ENCODE measurements around the gene PCDHA12.
A peak's percentile ranks its signal among the peaks of the same experiment; 100 is the strongest.
"Not testable (repeated sequence)": the region's sequence is repeated elsewhere in the genome, so short reads cannot be mapped to it uniquely, and the experiment has no call there.

Gene PCDHA12, protein sequence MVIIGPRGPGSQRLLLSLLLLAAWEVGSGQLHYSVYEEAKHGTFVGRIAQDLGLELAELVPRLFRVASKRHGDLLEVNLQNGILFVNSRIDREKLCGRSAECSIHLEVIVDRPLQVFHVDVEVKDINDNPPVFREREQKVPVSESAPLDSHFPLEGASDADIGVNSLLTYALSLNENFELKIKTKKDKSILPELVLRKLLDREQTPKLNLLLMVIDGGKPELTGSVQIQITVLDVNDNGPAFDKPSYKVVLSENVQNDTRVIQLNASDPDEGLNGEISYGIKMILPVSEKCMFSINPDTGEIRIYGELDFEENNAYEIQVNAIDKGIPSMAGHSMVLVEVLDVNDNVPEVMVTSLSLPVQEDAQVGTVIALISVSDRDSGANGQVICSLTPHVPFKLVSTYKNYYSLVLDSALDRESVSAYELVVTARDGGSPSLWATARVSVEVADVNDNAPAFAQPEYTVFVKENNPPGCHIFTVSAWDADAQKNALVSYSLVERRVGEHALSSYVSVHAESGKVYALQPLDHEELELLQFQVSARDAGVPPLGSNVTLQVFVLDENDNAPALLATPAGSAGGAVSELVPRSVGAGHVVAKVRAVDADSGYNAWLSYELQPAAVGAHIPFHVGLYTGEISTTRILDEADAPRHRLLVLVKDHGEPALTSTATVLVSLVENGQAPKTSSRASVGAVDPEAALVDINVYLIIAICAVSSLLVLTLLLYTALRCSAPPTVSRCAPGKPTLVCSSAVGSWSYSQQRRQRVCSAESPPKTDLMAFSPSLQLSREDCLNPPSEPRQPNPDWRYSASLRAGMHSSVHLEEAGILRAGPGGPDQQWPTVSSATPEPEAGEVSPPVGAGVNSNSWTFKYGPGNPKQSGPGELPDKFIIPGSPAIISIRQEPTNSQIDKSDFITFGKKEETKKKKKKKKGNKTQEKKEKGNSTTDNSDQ

DNA sequence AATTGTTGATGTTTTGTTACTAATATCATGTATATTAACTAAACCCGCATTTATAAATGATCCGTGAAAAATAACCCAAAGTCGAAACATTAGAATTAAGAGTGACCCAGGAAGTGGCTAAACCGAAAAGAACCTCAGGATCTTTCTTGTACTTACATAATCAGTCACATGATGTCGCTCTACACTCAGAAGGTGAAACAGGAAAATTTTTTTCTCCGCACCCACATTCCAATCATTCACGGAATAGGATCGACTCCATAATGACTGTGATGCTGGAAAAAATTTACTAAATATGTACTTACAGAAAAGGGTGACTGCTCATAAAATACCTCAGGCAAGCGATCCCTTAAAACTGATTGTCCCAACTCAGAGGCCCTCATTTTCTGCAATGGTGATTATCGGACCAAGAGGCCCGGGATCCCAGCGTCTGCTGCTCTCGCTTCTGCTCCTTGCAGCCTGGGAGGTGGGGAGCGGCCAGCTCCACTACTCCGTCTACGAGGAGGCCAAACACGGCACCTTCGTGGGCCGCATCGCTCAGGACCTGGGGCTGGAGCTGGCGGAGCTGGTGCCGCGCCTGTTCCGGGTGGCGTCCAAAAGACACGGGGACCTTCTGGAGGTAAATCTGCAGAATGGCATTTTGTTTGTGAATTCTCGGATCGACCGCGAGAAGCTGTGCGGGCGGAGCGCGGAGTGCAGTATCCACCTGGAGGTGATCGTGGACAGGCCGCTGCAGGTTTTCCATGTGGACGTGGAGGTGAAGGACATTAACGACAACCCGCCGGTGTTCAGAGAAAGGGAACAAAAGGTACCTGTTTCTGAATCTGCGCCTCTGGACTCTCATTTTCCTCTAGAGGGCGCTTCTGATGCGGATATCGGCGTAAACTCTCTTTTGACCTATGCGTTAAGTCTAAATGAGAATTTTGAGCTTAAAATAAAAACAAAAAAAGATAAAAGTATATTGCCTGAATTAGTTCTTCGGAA lies at the start of gene PCDHA12:
Gene PCDHA12 (plus strand): TSS at position 224 of the 981 bp plus-strand sequence. CDS start 165 bp downstream, at position 389.
- in situ Hi-C loops (cut with MboI; ENCODE audit: low pct_unique_long_range_greater_than_20kb, low sequenced_read_pairs), result no loop called here
- DNase-seq, result no peak

DNA sequence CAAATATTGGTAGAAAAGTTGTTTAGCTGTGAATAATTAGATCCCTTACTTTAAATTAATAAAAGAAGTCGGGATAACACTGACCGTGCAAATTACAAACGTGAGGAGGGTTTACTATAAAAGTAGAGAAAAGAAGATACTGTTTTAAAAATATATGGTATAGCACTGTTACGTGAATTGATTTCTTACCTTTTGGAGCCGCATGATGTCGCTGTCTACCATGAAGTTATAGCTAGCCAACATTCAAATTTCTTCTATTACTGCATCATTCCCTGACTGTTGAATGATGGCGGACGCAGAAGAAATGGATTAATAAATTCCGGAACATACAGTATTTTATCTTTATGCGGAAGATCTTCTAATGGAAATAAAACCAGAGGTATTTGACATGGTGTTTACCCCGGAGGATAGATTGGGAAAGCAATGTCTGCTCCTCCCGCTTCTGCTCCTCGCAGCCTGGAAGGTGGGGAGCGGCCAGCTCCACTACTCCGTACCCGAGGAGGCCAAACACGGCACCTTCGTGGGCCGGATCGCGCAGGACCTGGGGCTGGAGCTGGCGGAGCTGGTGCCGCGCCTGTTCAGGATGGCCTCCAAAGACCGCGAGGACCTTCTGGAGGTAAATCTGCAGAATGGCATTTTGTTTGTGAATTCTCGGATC lies 47.3 kb upstream of the PCDHA12 start, which contains the start of gene PCDHA6:
Gene PCDHA6 (plus strand): TSS at position 257 of the 658 bp plus-strand sequence. CDS start 132 bp downstream, at position 389.
- no peak for DNase-seq

DNA sequence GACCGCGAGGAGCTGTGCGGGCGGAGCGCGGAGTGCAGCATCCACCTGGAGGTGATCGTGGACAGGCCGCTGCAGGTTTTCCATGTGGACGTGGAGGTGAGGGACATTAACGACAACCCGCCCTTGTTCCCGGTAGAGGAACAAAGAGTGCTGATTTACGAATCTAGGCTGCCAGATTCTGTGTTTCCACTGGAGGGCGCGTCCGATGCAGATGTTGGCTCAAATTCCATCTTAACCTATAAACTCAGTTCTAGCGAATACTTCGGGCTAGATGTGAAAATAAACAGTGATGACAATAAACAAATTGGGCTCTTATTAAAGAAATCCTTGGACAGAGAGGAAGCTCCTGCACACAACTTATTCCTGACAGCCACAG lies 46.8 kb upstream of the PCDHA12 start:
- DNase-seq, result no peak
- in situ Hi-C loops (cut with MboI; ENCODE audit: low pct_unique_long_range_greater_than_20kb, low sequenced_read_pairs), result no loop called here

More for the DNA sequence above, 47.3 kb upstream of the PCDHA12 start, which contains the start of gene PCDHA6:
- in situ Hi-C loops (cut with MboI; ENCODE audit: low pct_unique_long_range_greater_than_20kb, low sequenced_read_pairs), result no loop called here

DNA sequence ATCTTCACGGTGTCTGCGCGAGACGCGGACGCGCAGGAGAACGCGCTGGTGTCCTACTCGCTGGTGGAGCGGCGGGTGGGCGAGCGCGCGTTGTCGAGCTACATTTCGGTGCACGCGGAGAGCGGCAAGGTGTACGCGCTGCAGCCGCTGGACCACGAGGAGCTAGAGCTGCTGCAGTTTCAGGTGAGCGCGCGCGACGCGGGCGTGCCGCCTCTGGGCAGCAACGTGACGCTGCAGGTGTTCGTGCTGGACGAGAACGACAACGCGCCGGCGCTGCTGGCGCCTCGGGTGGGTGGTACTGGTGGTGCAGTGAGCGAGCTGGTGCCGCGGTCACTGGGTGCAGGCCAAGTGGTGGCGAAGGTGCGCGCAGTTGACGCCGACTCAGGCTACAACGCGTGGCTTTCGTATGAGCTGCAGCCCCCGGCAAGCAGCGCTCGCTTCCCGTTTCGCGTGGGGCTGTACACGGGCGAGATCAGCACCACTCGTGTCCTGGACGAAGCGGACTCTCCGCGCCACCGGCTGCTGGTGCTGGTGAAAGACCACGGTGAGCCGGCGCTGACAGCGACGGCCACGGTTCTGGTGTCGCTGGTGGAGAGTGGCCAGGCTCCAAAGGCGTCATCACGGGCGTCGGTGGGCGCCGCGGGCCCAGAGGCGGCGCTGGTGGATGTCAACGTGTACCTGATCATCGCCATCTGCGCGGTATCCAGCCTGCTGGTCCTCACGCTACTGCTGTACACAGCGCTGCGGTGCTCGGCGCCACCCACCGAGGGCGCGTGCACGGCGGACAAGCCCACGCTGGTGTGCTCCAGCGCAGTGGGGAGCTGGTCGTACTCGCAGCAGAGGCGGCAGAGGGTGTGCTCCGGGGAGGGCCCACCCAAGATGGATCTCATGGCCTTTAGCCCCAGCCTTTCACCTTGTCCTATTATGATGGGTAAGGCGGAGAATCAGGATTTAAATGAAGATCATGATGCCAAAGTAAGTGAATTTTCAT lies 45.3 kb upstream of the PCDHA12 start:
- DNase-seq; in situ Hi-C loops (cut with MboI; ENCODE audit: low pct_unique_long_range_greater_than_20kb, low sequenced_read_pairs): not testable (repeated sequence)

DNA sequence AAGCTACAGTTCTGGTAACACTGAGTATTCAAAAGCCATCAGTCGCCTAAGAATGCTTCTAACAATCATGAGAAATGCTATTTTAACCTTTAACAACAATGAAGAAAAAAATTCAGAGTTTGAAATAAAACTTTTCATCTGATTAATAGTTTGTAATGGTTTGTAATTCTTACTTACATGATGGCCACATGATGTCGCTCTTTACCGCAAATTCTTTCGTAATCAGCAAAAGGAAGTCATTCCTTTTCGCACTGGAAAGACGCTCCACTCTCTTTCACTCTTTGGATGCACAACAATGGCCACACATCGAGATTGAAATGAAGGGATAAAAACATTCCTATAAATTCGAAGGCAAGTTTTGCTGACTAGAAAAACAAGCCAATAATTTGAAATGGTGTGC lies 41.1 kb upstream of the PCDHA12 start, which contains the start of gene PCDHA7:
Gene PCDHA7 (plus strand): TSS at position 277 of the 400 bp plus-strand sequence. CDS start 115 bp downstream, at position 392.
- in situ Hi-C loops (cut with MboI; ENCODE audit: low pct_unique_long_range_greater_than_20kb, low sequenced_read_pairs), result no loop called here
- no peak for DNase-seq

DNA sequence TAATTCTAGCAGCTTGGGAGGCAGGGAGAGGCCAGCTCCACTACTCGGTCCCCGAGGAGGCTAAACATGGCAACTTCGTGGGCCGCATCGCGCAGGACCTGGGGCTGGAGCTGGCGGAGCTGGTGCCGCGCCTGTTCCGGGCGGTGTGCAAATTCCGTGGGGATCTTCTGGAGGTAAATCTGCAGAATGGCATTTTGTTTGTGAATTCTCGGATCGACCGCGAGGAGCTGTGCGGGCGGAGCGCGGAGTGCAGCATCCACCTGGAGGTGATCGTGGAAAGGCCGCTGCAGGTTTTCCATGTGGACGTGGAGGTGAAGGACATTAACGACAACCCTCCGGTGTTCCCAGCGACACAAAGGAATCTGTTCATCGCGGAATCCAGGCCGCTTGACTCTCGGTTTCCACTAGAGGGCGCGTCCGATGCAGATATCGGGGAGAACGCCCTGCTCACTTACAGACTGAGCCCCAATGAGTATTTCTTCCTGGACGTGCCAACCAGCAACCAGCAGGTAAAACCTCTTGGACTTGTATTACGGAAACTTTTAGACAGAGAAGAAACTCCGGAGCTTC lies 40.6 kb upstream of the PCDHA12 start:
- in situ Hi-C loops (cut with MboI; ENCODE audit: low pct_unique_long_range_greater_than_20kb, low sequenced_read_pairs); DNase-seq: not testable (repeated sequence)

DNA sequence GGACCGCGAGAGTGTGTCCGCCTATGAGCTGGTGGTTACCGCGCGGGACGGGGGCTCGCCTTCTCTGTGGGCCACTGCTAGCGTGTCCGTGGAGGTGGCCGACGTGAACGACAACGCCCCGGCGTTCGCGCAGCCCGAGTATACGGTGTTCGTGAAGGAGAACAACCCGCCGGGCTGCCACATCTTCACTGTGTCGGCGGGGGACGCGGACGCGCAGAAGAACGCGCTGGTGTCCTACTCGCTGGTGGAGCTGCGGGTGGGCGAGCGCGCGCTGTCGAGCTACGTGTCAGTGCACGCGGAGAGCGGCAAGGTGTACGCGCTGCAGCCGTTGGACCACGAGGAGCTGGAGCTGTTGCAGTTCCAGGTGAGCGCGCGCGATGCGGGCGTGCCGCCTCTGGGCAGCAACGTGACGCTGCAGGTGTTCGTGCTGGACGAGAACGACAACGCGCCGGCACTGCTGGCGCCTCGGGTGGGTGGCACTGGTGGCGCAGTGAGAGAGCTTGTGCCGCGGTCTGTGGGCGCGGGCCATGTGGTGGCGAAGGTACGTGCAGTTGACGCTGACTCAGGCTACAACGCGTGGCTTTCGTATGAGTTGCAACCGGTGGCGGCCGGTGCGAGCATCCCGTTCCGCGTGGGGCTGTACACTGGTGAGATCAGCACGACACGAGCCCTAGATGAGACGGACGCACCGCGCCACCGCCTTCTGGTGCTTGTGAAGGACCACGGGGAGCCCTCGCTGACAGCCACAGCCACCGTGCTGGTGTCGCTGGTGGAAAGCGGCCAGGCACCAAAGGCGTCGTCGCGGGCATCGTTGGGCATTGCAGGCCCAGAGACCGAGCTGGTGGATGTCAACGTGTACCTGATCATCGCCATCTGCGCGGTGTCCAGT lies 39.2 kb upstream of the PCDHA12 start:
- DNase-seq, result no peak
- in situ Hi-C loops (cut with MboI; ENCODE audit: low pct_unique_long_range_greater_than_20kb, low sequenced_read_pairs), result no loop called here

DNA sequence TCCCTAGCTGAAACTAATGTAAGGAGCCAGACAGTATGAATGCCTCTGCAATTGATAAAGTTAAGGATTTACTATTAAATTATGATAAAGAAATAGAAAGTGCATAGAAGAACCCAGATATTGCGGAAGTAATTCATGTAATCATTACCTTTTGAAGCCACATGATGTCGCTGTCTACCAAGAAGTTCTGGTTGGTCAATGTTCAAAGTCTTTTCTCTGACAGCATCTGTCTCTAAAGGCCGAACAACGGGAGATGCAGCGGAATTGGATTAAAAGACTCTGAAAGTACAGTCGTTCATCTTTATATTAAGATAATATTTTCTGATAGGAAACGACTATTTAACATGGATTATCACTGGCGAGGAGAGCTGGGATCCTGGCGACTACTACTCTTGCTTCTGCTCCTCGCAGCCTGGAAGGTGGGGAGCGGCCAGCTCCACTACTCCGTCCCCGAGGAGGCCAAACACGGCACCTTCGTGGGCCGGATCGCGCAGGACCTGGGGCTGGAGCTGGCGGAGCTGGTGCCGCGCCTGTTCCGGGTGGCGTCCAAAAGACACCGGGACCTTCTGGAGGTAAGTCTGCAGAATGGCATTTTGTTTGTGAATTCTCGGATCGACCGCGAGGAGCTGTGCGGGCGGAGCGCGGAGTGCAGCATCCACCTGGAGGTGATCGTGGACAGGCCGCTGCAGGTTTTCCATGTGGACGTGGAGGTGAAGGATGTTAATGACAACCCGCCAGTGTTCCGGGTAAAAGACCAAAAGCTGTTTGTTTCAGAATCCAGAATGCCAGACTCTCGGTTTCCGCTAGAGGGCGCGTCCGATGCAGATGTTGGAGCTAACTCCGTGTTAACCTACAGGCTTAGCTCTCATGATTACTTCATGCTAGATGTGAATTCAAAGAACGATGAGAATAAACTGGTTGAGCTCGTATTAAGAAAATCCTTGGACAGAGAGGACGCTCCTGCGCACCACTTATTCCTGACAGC lies 33.8 kb upstream of the PCDHA12 start, which contains the start of gene PCDHA8:
Gene PCDHA8 (plus strand): TSS at position 210 of the 985 bp plus-strand sequence. CDS start 135 bp downstream, at position 345.
- peak; percentile 9 for DNase-seq
- in situ Hi-C loops (cut with MboI; ENCODE audit: low pct_unique_long_range_greater_than_20kb, low sequenced_read_pairs), result no loop called here

DNA sequence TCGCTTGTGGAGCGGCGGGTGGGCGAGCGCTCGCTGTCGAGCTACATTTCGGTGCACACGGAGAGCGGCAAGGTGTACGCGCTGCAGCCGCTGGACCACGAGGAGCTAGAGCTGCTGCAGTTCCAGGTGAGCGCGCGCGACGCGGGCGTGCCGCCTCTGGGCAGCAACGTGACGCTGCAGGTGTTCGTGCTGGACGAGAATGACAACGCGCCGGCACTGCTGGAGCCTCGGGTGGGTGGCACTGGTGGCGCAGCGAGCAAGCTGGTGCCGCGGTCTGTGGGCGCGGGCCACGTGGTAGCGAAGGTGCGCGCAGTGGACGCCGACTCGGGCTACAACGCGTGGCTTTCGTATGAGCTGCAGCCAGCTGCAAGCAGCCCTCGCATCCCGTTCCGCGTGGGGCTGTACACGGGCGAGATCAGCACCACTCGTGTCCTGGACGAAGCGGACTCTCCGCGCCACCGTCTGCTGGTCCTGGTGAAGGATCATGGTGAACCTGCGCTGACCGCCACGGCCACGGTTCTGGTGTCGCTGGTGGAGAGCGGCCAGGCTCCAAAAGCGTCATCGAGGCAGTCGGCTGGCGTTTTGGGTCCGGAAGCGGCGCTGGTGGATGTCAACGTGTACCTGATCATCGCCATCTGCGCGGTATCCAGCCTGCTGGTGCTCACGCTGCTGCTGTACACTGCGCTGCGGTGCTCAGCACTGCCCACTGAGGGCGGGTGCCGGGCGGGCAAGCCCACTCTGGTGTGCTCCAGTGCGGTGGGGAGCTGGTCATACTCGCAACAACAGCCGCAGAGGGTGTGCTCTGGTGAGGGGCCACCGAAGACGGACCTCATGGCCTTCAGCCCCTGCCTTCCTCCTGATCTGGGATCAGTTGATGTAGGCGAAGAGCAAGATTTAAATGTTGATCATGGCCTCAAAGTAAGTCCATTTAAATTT lies 32.0 kb upstream of the PCDHA12 start:
- no peak for DNase-seq
- in situ Hi-C loops (cut with MboI; ENCODE audit: low pct_unique_long_range_greater_than_20kb, low sequenced_read_pairs), result no loop called here

DNA sequence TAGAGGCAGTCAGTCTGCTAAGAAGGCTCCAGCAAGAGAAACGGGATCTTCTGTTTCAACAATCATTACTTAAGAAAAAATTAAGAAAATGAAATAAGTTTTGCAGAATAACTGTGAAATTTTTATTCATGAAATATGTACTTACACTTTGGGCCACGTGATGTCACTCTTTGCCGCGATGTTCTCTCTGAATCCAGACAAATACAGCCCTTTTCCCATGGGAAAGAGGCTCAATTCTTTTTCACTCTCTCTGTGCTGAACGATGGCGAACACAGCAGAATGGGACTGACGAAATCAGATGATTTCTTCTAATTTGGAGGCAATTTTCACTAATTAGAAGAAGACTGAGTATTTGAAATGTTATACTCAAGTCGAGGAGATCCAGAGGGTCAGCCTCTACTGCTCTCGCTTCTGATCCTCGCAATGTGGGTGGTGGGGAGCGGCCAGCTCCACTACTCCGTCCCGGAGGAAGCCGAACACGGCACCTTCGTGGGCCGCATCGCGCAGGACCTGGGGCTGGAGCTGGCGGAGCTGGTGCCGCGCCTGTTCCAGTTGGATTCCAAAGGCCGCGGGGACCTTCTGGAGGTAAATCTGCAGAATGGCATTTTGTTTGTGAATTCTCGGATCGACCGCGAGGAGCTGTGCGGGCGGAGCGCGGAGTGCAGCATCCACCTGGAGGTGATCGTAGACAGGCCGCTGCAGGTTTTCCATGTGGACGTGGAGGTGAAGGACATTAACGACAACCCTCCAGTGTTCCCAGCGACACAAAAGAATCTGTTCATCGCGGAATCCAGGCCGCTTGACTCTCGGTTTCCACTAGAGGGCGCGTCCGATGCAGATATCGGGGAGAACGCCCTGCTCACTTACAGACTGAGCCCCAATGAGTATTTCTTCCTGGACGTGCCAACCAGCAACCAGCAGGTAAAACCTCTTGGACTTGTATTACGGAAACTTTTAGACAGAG lies 26.7 kb upstream of the PCDHA12 start, which contains the start of gene PCDHA9:
Gene PCDHA9 (plus strand): TSS at position 244 of the 964 bp plus-strand sequence. CDS start 114 bp downstream, at position 358.
- DNase-seq; in situ Hi-C loops (cut with MboI; ENCODE audit: low pct_unique_long_range_greater_than_20kb, low sequenced_read_pairs): not testable (repeated sequence)

DNA sequence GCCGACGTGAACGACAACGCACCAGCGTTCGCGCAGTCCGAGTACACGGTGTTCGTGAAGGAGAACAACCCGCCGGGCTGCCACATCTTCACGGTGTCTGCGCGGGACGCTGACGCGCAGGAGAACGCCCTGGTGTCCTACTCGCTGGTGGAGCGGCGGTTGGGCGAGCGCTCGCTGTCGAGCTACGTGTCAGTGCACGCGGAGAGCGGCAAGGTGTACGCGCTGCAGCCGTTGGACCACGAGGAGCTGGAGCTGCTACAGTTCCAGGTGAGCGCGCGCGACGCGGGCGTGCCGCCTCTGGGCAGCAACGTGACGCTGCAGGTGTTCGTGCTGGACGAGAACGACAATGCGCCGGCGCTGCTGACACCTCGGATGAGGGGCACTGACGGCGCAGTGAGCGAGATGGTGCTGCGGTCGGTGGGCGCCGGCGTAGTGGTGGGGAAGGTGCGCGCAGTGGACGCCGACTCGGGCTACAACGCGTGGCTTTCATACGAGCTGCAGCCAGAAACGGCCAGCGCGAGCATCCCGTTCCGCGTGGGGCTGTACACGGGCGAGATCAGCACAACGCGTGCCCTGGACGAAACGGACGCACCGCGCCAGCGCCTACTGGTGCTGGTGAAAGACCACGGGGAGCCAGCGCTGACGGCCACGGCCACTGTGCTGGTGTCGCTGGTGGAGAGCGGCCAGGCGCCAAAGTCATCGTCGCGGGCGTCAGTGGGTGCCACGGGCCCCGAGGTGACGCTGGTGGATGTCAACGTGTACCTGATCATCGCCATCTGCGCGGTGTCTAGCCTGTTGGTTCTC lies 25.1 kb upstream of the PCDHA12 start:
- DNase-seq, result not testable (repeated sequence)
- in situ Hi-C loops (cut with MboI; ENCODE audit: low pct_unique_long_range_greater_than_20kb, low sequenced_read_pairs), result loop anchor here (25.0 kb wide), 1 partner anchor 187 kb away; no protein-coding TSS in a partner anchor
